ENCODE measurements around the gene C18orf32.
"Not testable (repeated sequence)": the region's sequence is repeated elsewhere in the genome, so short reads cannot be mapped to it uniquely, and the experiment has no call there.

Gene C18orf32

GRCh38 chr18:49467599-49467998, 19.4 kb downstream of the C18orf32 start:
- no peak for DNase-seq (ENCODE audit: low read depth)

- no peak for DNase-seq (ENCODE audit: low read depth)
These were observed 19.9 kb downstream of the C18orf32 start for GRCh38 chr18:49467019-49467563.

GRCh38 chr18:49464718-49465598, 22.1 kb downstream of the C18orf32 start:
- DNase-seq (ENCODE audit: low read depth) = no peak

GRCh38 chr18:49461602-49461977, 25.4 kb downstream of the C18orf32 start:
- no peak for DNase-seq (ENCODE audit: low read depth)

- no peak for DNase-seq (ENCODE audit: low read depth)
These were observed 25.9 kb downstream of the C18orf32 start for GRCh38 chr18:49460976-49461601.

GRCh38 chr18:49459404-49460171, 27.4 kb downstream of the C18orf32 start:
- DNase-seq (ENCODE audit: low read depth) = no peak

GRCh38 chr18:49457616-49458015, 29.4 kb downstream of the C18orf32 start:
- DNase-seq (ENCODE audit: low read depth) = no peak

GRCh38 chr18:49456794-49457193, 30.2 kb downstream of the C18orf32 start:
- DNase-seq (ENCODE audit: low read depth) = no peak

- DNase-seq (ENCODE audit: low read depth) = not testable (repeated sequence)
These were observed 34.5 kb downstream of the C18orf32 start for GRCh38 chr18:49452534-49452933.

- no peak for DNase-seq (ENCODE audit: low read depth)
These were observed 39.0 kb downstream of the C18orf32 start for GRCh38 chr18:49447810-49448745.

GRCh38 chr18:49446481-49446880, 40.6 kb downstream of the C18orf32 start:
- no peak for DNase-seq (ENCODE audit: low read depth)

GRCh38 chr18:49444581-49444980, 42.5 kb downstream of the C18orf32 start:
- no peak for DNase-seq (ENCODE audit: low read depth)

GRCh38 chr18:49443837-49444236, 43.2 kb downstream of the C18orf32 start:
- DNase-seq (ENCODE audit: low read depth) = no peak

- no peak for DNase-seq (ENCODE audit: low read depth)
These were observed 45.6 kb downstream of the C18orf32 start for GRCh38 chr18:49441338-49441938.

- no peak for DNase-seq (ENCODE audit: low read depth)
These were observed 51.9 kb downstream of the C18orf32 start for GRCh38 chr18:49435170-49435569.

- no peak for DNase-seq (ENCODE audit: low read depth)
These were observed 54.4 kb downstream of the C18orf32 start for GRCh38 chr18:49432602-49433001.

- DNase-seq (ENCODE audit: low read depth) = no peak
These were observed 55.7 kb downstream of the C18orf32 start for GRCh38 chr18:49431165-49431962.

All from stimulated activated CD8-positive, alpha-beta memory T cell treated with anti-CD3 and anti-CD28 coated beads, Interleukin-12 subunit alpha, Interleukin-12 subunit beta, amount 100 ng/mL, for 1 hour (primary cell).